ENCODE data around the gene GREM2.

Gene GREM2

GRCh38 chr1:240492832-240493440, 119.0 kb downstream of the GREM2 start:
- no peak for DNase-seq (ENCODE audit: low spot score)
- peaks cover 4% of the 10 kb centered on the region for H3K9me3 Mint-ChIP-seq
- no peak overlapping the region for H3K27ac Mint-ChIP-seq
- no peaks in the 10 kb centered on the region for H3K36me3 Mint-ChIP-seq (ENCODE audit: low read depth)
- H3K4me1 Mint-ChIP-seq (ENCODE audit: low read depth), result no peaks in the 10 kb centered on the region
- H3K4me3 Mint-ChIP-seq, result no peak overlapping the region
- H3K27me3 Mint-ChIP-seq (ENCODE audit: low read depth), result no peaks in the 10 kb centered on the region

- H3K27ac Mint-ChIP-seq, result no peak overlapping the region
- no peaks in the 10 kb centered on the region for H3K9me3 Mint-ChIP-seq
- no peaks in the 10 kb centered on the region for H3K4me1 Mint-ChIP-seq (ENCODE audit: low read depth)
- no peak for DNase-seq (ENCODE audit: low spot score)
- H3K36me3 Mint-ChIP-seq (ENCODE audit: low read depth), result no peaks in the 10 kb centered on the region
- no peak overlapping the region for H3K4me3 Mint-ChIP-seq
- H3K27me3 Mint-ChIP-seq (ENCODE audit: low read depth), result no peaks in the 10 kb centered on the region
These were observed 120.2 kb downstream of the GREM2 start for GRCh38 chr1:240491796-240492195.

GRCh38 chr1:240491156-240491555, 120.8 kb downstream of the GREM2 start:
- Mint-ChIP-seq H3K36me3 (ENCODE audit: low read depth) (no peaks in the 10 kb centered on the region), H3K27ac (no peak overlapping the region), H3K27me3 (ENCODE audit: low read depth) (no peaks in the 10 kb centered on the region), H3K4me3 (no peak overlapping the region), H3K9me3 (no peaks in the 10 kb centered on the region), H3K4me1 (ENCODE audit: low read depth) (no peaks in the 10 kb centered on the region)
- no peak for DNase-seq (ENCODE audit: low spot score)

GRCh38 chr1:240487493-240487892, 124.5 kb downstream of the GREM2 start:
- Mint-ChIP-seq H3K36me3 (ENCODE audit: low read depth) (no peaks in the 10 kb centered on the region), H3K9me3 (peaks cover 3% of the 10 kb centered on the region)

GRCh38 chr1:240486611-240487010, 125.3 kb downstream of the GREM2 start:
- no peaks in the 10 kb centered on the region for H3K4me1 Mint-ChIP-seq (ENCODE audit: low read depth)
- peaks cover 7% of the 10 kb centered on the region for H3K9me3 Mint-ChIP-seq
- no peaks in the 10 kb centered on the region for H3K36me3 Mint-ChIP-seq (ENCODE audit: low read depth)
- H3K4me3 Mint-ChIP-seq, result no peak overlapping the region
- H3K27me3 Mint-ChIP-seq (ENCODE audit: low read depth), result no peaks in the 10 kb centered on the region
- no peak overlapping the region for H3K27ac Mint-ChIP-seq
- DNase-seq (ENCODE audit: low spot score), result no peak

More at GRCh38 chr1:240487493-240487892, 124.5 kb downstream of the GREM2 start:
- Mint-ChIP-seq H3K27ac (no peak overlapping the region), H3K27me3 (ENCODE audit: low read depth) (no peaks in the 10 kb centered on the region), H3K4me3 (no peak overlapping the region), H3K4me1 (ENCODE audit: low read depth) (no peaks in the 10 kb centered on the region)
- DNase-seq (ENCODE audit: low spot score), result no peak

- peaks cover 7% of the 10 kb centered on the region for H3K9me3 Mint-ChIP-seq
- DNase-seq (ENCODE audit: low spot score), result no peak
- no peaks in the 10 kb centered on the region for H3K4me1 Mint-ChIP-seq (ENCODE audit: low read depth)
- H3K4me3 Mint-ChIP-seq, result no peak overlapping the region
- no peaks in the 10 kb centered on the region for H3K27me3 Mint-ChIP-seq (ENCODE audit: low read depth)
- H3K27ac Mint-ChIP-seq, result no peak overlapping the region
- no peaks in the 10 kb centered on the region for H3K36me3 Mint-ChIP-seq (ENCODE audit: low read depth)
These were observed 127.0 kb downstream of the GREM2 start for GRCh38 chr1:240484804-240485443.

GRCh38 chr1:240478536-240478935, 133.4 kb downstream of the GREM2 start:
- no peak for DNase-seq (ENCODE audit: low spot score)
- Mint-ChIP-seq H3K27ac (no peak overlapping the region), H3K27me3 (ENCODE audit: low read depth) (no peaks in the 10 kb centered on the region), H3K36me3 (ENCODE audit: low read depth) (no peaks in the 10 kb centered on the region), H3K4me3 (no peak overlapping the region), H3K4me1 (ENCODE audit: low read depth) (no peaks in the 10 kb centered on the region), H3K9me3 (peaks cover 5% of the 10 kb centered on the region)

- H3K4me1 Mint-ChIP-seq (ENCODE audit: low read depth), result no peaks in the 10 kb centered on the region
- no peaks in the 10 kb centered on the region for H3K27me3 Mint-ChIP-seq (ENCODE audit: low read depth)
- H3K36me3 Mint-ChIP-seq (ENCODE audit: low read depth), result no peaks in the 10 kb centered on the region
- no peak for DNase-seq (ENCODE audit: low spot score)
- no peaks in the 10 kb centered on the region for H3K9me3 Mint-ChIP-seq
- H3K4me3 Mint-ChIP-seq, result no peak overlapping the region
- H3K27ac Mint-ChIP-seq, result no peak overlapping the region
These were observed 136.1 kb downstream of the GREM2 start for GRCh38 chr1:240475832-240476231.

GRCh38 chr1:240474133-240474614, 137.8 kb downstream of the GREM2 start:
- no peaks in the 10 kb centered on the region for H3K27me3 Mint-ChIP-seq (ENCODE audit: low read depth)
- H3K4me3 Mint-ChIP-seq, result no peak overlapping the region
- no peak overlapping the region for H3K27ac Mint-ChIP-seq
- no peaks in the 10 kb centered on the region for H3K36me3 Mint-ChIP-seq (ENCODE audit: low read depth)
- no peaks in the 10 kb centered on the region for H3K4me1 Mint-ChIP-seq (ENCODE audit: low read depth)
- no peaks in the 10 kb centered on the region for H3K9me3 Mint-ChIP-seq
- no peak for DNase-seq (ENCODE audit: low spot score)

GRCh38 chr1:240468656-240469055, 143.3 kb downstream of the GREM2 start:
- Mint-ChIP-seq H3K4me3 (no peak overlapping the region), H3K36me3 (ENCODE audit: low read depth) (no peaks in the 10 kb centered on the region), H3K27ac (no peak overlapping the region), H3K4me1 (ENCODE audit: low read depth) (no peaks in the 10 kb centered on the region), H3K27me3 (ENCODE audit: low read depth) (no peaks in the 10 kb centered on the region), H3K9me3 (no peaks in the 10 kb centered on the region)
- DNase-seq (ENCODE audit: low spot score), result no peak

- no peak overlapping the region for H3K27ac Mint-ChIP-seq
- H3K4me3 Mint-ChIP-seq, result no peak overlapping the region
- DNase-seq (ENCODE audit: low spot score), result no peak
- no peaks in the 10 kb centered on the region for H3K27me3 Mint-ChIP-seq (ENCODE audit: low read depth)
- no peaks in the 10 kb centered on the region for H3K36me3 Mint-ChIP-seq (ENCODE audit: low read depth)
- no peaks in the 10 kb centered on the region for H3K9me3 Mint-ChIP-seq
- H3K4me1 Mint-ChIP-seq (ENCODE audit: low read depth), result no peaks in the 10 kb centered on the region
These were observed 144.1 kb downstream of the GREM2 start for GRCh38 chr1:240467895-240468294.

- no peaks in the 10 kb centered on the region for H3K36me3 Mint-ChIP-seq (ENCODE audit: low read depth)
- no peaks in the 10 kb centered on the region for H3K27me3 Mint-ChIP-seq (ENCODE audit: low read depth)
- DNase-seq (ENCODE audit: low spot score), result no peak
- no peaks in the 10 kb centered on the region for H3K4me1 Mint-ChIP-seq (ENCODE audit: low read depth)
- H3K4me3 Mint-ChIP-seq, result no peak overlapping the region
- H3K9me3 Mint-ChIP-seq, result no peaks in the 10 kb centered on the region
- no peak overlapping the region for H3K27ac Mint-ChIP-seq
These were observed 145.4 kb downstream of the GREM2 start for GRCh38 chr1:240466509-240466908.

- H3K9me3 Mint-ChIP-seq, result no peaks in the 10 kb centered on the region
- DNase-seq (ENCODE audit: low spot score), result no peak
- H3K4me1 Mint-ChIP-seq (ENCODE audit: low read depth), result no peaks in the 10 kb centered on the region
- no peak overlapping the region for H3K27ac Mint-ChIP-seq
- H3K4me3 Mint-ChIP-seq, result no peak overlapping the region
- H3K36me3 Mint-ChIP-seq (ENCODE audit: low read depth), result no peaks in the 10 kb centered on the region
- no peaks in the 10 kb centered on the region for H3K27me3 Mint-ChIP-seq (ENCODE audit: low read depth)
These were observed 146.4 kb downstream of the GREM2 start for GRCh38 chr1:240465531-240465940.

GRCh38 chr1:240464099-240464498, 147.9 kb downstream of the GREM2 start:
- Mint-ChIP-seq H3K36me3 (ENCODE audit: low read depth) (no peaks in the 10 kb centered on the region), H3K4me3 (no peak overlapping the region), H3K9me3 (no peaks in the 10 kb centered on the region), H3K4me1 (ENCODE audit: low read depth) (no peaks in the 10 kb centered on the region), H3K27ac (no peak overlapping the region), H3K27me3 (ENCODE audit: low read depth) (no peaks in the 10 kb centered on the region)
- no peak for DNase-seq (ENCODE audit: low spot score)
